Measurements from ENCODE around the gene RGR. TPM values are rescaled to one million over a fixed set of nuclear protein-coding genes. Genes with fewer than 3 reads are reported as not detected.

The RGR gene
- total and polyA plus RNA-seq, 7 donors: 0.10 to 0.28 (median 0.25) TPM; not detected in 4

GRCh38 chr10:84265418-84265817 lies 20.6 kb downstream of the RGR start:
- intact Hi-C loops (cut with DNase I): loop anchor here (1.0 to 10.0 kb wide), 4 partner anchors 109 to 273 kb away; no protein-coding TSS in a partner anchor
- Histone ChIP-seq H3K27me3 (ENCODE audit: insufficient read depth in 3 of 3, low read length in 2 of 3) (peaks cover 0 to 4% (median 3%) of the 10 kb centered on the region in 3 donors), H3K27ac (no peak overlapping the region), H3K4me1 (no peaks in the 10 kb centered on the region), H3K9me3 (no peaks in the 10 kb centered on the region), H3K36me3 (ENCODE audit: insufficient read depth in 1 of 2, low read depth in 1 of 2) (no peaks in the 10 kb centered on the region), H3K4me3 (no peak overlapping the region)
- 46 to 53% (median 52%) methylated on average over 4 of the region's 4 CpGs for WGBS, 3 donors
- no peak for DNase-seq
- ATAC-seq: no peak
- no peak for TF ChIP-seq CTCF (IDR thresholded peaks at IDR 0.05)

GRCh38 chr10:84267503-84268126 lies 22.8 kb downstream of the RGR start:
- intact Hi-C loops (cut with DNase I): loop anchor here (5.0 to 10.0 kb wide), 2 partner anchors 107 to 110 kb away; no protein-coding TSS in a partner anchor
- 40 to 48% (median 44%) methylated on average over 7 of the region's 7 CpGs for WGBS, 3 donors
- Histone ChIP-seq H3K36me3 (ENCODE audit: insufficient read depth in 1 of 2, low read depth in 1 of 2) (no peaks in the 10 kb centered on the region), H3K9me3 (no peaks in the 10 kb centered on the region), H3K27me3 (ENCODE audit: insufficient read depth in 3 of 3, low read length in 2 of 3) (peaks cover 0 to 7% (median 3%) of the 10 kb centered on the region in 3 donors), H3K4me3 (no peak overlapping the region), H3K27ac (no peak overlapping the region), H3K4me1 (no peaks in the 10 kb centered on the region)
- no peak for ATAC-seq
- TF ChIP-seq CTCF (IDR thresholded peaks at IDR 0.05): no peak
- DNase-seq: no peak

- no peak for DNase-seq
- no peak for TF ChIP-seq CTCF (IDR thresholded peaks at IDR 0.05)
- Histone ChIP-seq H3K9me3 (no peaks in the 10 kb centered on the region), H3K4me3 (no peak overlapping the region), H3K27me3 (ENCODE audit: insufficient read depth in 3 of 3, low read length in 2 of 3) (peaks cover 0 to 17% (median 3%) of the 10 kb centered on the region in 3 donors), H3K36me3 (ENCODE audit: insufficient read depth in 1 of 2, low read depth in 1 of 2) (no peaks in the 10 kb centered on the region), H3K4me1 (no peaks in the 10 kb centered on the region), H3K27ac (no peak overlapping the region)
- no peak for ATAC-seq
- intact Hi-C loops (cut with DNase I): loop anchor here (5.0 to 10.0 kb wide), 2 partner anchors 106 to 108 kb away; no protein-coding TSS in a partner anchor
- 66 to 78% (median 71%) methylated on average over 1 of the region's 1 CpG for WGBS, 3 donors
These were observed 24.3 kb downstream of the RGR start for GRCh38 chr10:84269162-84269561.

GRCh38 chr10:84269773-84270172 lies 24.9 kb downstream of the RGR start:
- ATAC-seq (no peak), DNase-seq (no peak)
- H3K36me3 ChIP-seq (ENCODE audit: insufficient read depth in 1 of 2, low read depth in 1 of 2): no peaks in the 10 kb centered on the region
- intact Hi-C loops (cut with DNase I): loop anchor here (5.0 to 10.0 kb wide), 2 partner anchors 105 to 108 kb away; no protein-coding TSS in a partner anchor
- no peaks in the 10 kb centered on the region for H3K4me1 ChIP-seq
- H3K4me3 ChIP-seq: no peak overlapping the region
- H3K27me3 ChIP-seq (ENCODE audit: insufficient read depth in 3 of 3, low read length in 2 of 3): peaks cover 0 to 17% (median 3%) of the 10 kb centered on the region in 3 donors
- no peak overlapping the region for H3K27ac ChIP-seq
- 41 to 50% (median 45%) methylated on average over 2 of the region's 2 CpGs for WGBS, 3 donors
- no peak for TF ChIP-seq CTCF (IDR thresholded peaks at IDR 0.05)
- H3K9me3 ChIP-seq: no peaks in the 10 kb centered on the region
